Measurements from ENCODE around the gene AMT. TPM values are rescaled to one million over a fixed set of nuclear protein-coding genes. Genes with fewer than 3 reads are reported as not detected.

Gene AMT
- total RNA-seq, 1 experiment from 2014 or later: 66.6 TPM

DNA sequence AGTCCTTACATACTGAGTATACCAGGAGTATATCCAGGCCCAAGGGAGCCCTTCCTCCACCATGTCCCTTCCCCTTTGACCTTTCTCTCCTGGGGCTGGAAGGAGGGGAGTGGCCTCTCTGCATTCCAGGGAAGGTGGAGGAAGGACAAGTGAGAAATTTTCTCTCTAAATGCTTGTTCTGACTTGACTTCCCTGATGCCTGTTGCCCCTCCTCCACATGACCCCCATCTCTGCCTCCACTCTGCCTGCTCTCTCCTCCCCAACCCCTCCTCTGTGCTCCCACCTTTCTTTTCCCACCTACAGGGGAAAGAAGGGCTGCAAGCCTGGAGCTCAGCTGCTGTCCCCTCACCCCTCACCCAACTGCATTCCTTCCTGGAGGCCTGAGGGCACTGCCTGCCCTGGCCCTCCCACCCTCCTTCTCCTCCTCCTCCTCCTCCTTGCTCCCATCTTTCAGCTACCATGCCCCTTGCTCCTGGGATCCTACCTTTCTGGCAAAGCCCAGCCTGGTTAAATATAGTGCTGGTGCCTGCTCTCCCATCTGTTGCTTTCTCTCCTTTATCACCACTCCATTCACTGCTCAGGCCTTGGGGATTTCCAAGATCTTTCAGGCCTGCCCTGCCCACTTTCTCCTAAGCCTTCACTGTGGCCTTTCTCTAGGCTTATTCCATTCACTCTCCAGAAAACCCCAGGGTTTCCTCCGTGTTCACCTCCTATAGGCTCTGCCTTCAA, 39.3 kb upstream of the AMT start (continued):
- 0 out of 2 replicates have a peak, but pooled peaks have one; percentile 50 for TF ChIP-seq NR2C2 (CRISPR knock-in tag; IDR thresholded peaks at IDR 0.05)
- TF ChIP-seq, protein P1, sequence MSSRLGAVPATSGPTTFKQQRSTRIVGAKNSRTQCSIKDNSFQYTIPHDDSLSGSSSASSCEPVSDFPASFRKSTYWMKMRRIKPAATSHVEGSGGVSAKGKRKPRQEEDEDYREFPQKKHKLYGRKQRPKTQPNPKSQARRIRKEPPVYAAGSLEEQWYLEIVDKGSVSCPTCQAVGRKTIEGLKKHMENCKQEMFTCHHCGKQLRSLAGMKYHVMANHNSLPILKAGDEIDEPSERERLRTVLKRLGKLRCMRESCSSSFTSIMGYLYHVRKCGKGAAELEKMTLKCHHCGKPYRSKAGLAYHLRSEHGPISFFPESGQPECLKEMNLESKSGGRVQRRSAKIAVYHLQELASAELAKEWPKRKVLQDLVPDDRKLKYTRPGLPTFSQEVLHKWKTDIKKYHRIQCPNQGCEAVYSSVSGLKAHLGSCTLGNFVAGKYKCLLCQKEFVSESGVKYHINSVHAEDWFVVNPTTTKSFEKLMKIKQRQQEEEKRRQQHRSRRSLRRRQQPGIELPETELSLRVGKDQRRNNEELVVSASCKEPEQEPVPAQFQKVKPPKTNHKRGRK (CRISPR knock-in tag; IDR thresholded peaks at IDR 0.05; ENCODE audit: borderline replicate concordance): no peak
- TF ChIP-seq GTF2I (CRISPR knock-in tag; conservative IDR thresholded peaks at IDR 0.05): no peak
- TF ChIP-seq ZNF232 (CRISPR knock-in tag; IDR thresholded peaks at IDR 0.05): no peak
- no peak for TF ChIP-seq ZNF138 (CRISPR knock-in tag; conservative IDR thresholded peaks at IDR 0.05)
- TF ChIP-seq, protein P2, sequence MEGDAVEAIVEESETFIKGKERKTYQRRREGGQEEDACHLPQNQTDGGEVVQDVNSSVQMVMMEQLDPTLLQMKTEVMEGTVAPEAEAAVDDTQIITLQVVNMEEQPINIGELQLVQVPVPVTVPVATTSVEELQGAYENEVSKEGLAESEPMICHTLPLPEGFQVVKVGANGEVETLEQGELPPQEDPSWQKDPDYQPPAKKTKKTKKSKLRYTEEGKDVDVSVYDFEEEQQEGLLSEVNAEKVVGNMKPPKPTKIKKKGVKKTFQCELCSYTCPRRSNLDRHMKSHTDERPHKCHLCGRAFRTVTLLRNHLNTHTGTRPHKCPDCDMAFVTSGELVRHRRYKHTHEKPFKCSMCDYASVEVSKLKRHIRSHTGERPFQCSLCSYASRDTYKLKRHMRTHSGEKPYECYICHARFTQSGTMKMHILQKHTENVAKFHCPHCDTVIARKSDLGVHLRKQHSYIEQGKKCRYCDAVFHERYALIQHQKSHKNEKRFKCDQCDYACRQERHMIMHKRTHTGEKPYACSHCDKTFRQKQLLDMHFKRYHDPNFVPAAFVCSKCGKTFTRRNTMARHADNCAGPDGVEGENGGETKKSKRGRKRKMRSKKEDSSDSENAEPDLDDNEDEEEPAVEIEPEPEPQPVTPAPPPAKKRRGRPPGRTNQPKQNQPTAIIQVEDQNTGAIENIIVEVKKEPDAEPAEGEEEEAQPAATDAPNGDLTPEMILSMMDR (IDR thresholded peaks at IDR 0.05): no peak
- TF ChIP-seq, protein P3, sequence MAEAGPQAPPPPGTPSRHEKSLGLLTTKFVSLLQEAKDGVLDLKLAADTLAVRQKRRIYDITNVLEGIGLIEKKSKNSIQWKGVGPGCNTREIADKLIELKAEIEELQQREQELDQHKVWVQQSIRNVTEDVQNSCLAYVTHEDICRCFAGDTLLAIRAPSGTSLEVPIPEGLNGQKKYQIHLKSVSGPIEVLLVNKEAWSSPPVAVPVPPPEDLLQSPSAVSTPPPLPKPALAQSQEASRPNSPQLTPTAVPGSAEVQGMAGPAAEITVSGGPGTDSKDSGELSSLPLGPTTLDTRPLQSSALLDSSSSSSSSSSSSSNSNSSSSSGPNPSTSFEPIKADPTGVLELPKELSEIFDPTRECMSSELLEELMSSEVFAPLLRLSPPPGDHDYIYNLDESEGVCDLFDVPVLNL (CRISPR knock-in tag; IDR thresholded peaks at IDR 0.05; ENCODE audit: borderline replicate concordance, low read depth): no peak

DNA sequence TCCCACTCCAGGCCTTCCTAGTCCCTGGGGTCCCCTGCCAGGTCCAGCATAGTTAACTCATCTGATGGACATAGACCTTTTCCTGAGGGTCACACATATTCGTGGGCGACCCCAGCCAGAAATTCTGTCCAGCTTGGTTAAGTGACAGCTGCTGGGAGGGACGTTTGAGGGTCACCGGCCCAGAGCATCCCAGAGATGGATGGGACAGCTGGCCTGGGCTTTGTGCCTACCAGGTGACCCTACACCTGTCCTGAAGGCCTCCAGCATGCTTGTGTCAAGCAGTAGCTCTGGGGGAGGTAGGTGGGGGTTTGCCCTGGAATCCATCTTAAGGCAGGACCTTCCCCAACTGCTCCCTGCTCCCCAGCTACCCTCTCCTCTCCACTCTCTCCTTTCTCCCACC, 38.7 kb upstream of the AMT start:
- ATAC-seq: no peak
- TF ChIP-seq FOXP1 (CRISPR knock-in tag; IDR thresholded peaks at IDR 0.05; ENCODE audit: borderline replicate concordance): peak; percentile 42; the same call in 1 of the 2 replicates
- no peak for TF ChIP-seq NFE2L1 (CRISPR knock-in tag; IDR thresholded peaks at IDR 0.05)
- no peak for TF ChIP-seq NR1H2 (CRISPR knock-in tag; IDR thresholded peaks at IDR 0.05)
- TF ChIP-seq, protein P4, sequence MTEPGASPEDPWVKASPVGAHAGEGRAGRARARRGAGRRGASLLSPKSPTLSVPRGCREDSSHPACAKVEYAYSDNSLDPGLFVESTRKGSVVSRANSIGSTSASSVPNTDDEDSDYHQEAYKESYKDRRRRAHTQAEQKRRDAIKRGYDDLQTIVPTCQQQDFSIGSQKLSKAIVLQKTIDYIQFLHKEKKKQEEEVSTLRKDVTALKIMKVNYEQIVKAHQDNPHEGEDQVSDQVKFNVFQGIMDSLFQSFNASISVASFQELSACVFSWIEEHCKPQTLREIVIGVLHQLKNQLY (CRISPR knock-in tag; IDR thresholded peaks at IDR 0.05): no peak
- TF ChIP-seq, protein P5, sequence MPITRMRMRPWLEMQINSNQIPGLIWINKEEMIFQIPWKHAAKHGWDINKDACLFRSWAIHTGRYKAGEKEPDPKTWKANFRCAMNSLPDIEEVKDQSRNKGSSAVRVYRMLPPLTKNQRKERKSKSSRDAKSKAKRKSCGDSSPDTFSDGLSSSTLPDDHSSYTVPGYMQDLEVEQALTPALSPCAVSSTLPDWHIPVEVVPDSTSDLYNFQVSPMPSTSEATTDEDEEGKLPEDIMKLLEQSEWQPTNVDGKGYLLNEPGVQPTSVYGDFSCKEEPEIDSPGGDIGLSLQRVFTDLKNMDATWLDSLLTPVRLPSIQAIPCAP (CRISPR knock-in tag; IDR thresholded peaks at IDR 0.05): no peak
- TF ChIP-seq, protein P6, sequence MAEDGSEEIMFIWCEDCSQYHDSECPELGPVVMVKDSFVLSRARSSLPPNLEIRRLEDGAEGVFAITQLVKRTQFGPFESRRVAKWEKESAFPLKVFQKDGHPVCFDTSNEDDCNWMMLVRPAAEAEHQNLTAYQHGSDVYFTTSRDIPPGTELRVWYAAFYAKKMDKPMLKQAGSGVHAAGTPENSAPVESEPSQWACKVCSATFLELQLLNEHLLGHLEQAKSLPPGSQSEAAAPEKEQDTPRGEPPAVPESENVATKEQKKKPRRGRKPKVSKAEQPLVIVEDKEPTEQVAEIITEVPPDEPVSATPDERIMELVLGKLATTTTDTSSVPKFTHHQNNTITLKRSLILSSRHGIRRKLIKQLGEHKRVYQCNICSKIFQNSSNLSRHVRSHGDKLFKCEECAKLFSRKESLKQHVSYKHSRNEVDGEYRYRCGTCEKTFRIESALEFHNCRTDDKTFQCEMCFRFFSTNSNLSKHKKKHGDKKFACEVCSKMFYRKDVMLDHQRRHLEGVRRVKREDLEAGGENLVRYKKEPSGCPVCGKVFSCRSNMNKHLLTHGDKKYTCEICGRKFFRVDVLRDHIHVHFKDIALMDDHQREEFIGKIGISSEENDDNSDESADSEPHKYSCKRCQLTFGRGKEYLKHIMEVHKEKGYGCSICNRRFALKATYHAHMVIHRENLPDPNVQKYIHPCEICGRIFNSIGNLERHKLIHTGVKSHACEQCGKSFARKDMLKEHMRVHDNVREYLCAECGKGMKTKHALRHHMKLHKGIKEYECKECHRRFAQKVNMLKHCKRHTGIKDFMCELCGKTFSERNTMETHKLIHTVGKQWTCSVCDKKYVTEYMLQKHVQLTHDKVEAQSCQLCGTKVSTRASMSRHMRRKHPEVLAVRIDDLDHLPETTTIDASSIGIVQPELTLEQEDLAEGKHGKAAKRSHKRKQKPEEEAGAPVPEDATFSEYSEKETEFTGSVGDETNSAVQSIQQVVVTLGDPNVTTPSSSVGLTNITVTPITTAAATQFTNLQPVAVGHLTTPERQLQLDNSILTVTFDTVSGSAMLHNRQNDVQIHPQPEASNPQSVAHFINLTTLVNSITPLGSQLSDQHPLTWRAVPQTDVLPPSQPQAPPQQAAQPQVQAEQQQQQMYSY (CRISPR knock-in tag; IDR thresholded peaks at IDR 0.05): no peak
- TF ChIP-seq, protein P7, sequence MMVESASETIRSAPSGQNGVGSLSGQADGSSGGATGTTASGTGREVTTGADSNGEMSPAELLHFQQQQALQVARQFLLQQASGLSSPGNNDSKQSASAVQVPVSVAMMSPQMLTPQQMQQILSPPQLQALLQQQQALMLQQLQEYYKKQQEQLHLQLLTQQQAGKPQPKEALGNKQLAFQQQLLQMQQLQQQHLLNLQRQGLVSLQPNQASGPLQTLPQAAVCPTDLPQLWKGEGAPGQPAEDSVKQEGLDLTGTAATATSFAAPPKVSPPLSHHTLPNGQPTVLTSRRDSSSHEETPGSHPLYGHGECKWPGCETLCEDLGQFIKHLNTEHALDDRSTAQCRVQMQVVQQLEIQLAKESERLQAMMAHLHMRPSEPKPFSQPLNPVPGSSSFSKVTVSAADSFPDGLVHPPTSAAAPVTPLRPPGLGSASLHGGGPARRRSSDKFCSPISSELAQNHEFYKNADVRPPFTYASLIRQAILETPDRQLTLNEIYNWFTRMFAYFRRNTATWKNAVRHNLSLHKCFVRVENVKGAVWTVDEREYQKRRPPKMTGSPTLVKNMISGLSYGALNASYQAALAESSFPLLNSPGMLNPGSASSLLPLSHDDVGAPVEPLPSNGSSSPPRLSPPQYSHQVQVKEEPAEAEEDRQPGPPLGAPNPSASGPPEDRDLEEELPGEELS (CRISPR knock-in tag; IDR thresholded peaks at IDR 0.05): no peak
- TF ChIP-seq, protein P2 (IDR thresholded peaks at IDR 0.05): no peak
- no peak for TF ChIP-seq ZNF396 (CRISPR knock-in tag; IDR thresholded peaks at IDR 0.05; ENCODE audit: borderline replicate concordance)
- Mint-ChIP-seq H3K4me1 (peaks cover 47% of the 10 kb centered on the region), H3K27ac (peak overlapping the region; percentile 99), H3K36me3 (no peaks in the 10 kb centered on the region), H3K27me3 (ENCODE audit: low read depth) (no peaks in the 10 kb centered on the region; the same call in 1 of the 2 replicates), H3K4me3 (peak overlapping the region; percentile 26), H3K9me3 (no peaks in the 10 kb centered on the region)
- CTCF ChIA-PET: interaction anchor here (0.6 to 4.1 kb wide), 7 partner anchors 8 to 240 kb away, joined by 3 to 33 read pairs (median 10); partner anchors contain the start of gene DAG1
- POLR2A ChIA-PET: interaction anchor here (0.6 to 6.7 kb wide), 4 partner anchors 10 to 845 kb away, joined by 3 to 125 read pairs (median 6); partner anchors contain the start of gene DAG1
- DNase-seq (ENCODE audit: low spot score): no peak
